ENCODE measurements around the gene MYO1C. TPM values are rescaled to one million over a fixed set of nuclear protein-coding genes. Genes with fewer than 3 reads are reported as not detected.

MYO1C gene
- total and polyA plus RNA-seq, 2 experiments from 2014 or later = 76.8 to 85.3 TPM

DNA sequence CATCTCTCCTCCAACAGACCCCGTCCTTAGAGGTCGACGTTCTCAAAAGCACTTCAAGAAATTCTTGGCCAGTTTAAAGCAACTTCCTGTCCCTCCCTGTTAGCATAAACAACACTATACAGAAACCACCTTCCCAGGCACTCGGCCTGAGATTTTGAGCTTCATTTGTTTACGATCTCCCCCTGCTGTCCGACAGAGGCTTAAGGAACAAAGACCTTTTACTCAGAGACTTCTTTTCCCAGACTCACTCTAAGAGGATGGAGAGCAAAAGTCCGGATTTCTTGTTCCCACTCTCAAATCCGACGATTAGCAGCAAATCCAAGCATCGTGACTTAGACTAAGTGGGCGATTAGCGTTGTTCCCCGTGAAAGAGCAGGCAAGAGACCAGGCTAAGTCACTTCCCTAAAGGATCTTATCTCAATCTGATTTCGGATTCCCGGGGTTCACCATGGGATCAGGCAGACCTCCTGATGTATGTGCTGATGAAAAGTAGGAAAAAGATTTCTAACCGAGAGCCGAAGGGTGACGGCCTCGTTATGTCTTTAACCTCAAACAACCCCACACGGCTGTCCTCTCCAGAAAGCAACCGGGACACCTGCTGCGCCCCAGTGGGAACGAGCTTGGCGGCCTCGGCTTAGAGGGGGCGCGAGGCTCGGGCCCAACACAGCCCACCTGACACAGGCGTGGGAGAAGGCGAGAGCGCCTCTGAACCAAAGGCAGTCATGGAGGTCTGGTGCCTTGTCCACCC lies 23.3 kb upstream of the MYO1C start:
- Histone ChIP-seq H3K27me3 (no peaks in the 10 kb centered on the region), H3K9me3 (ENCODE audit: low read depth) (no peaks in the 10 kb centered on the region), H3K9me2 (replicated peaks; ENCODE audit: insufficient read depth) (no peaks in the 10 kb centered on the region), H3K79me2 (peaks cover 31% of the 10 kb centered on the region), H3K27ac (peak overlapping the region; percentile 80), H3K4me2 (peak overlapping the region; percentile 89), H4K20me1 (ENCODE audit: insufficient read depth, poor library complexity, severe bottlenecking) (no peaks in the 10 kb centered on the region), H3K36me3 (replicated peaks; ENCODE audit: insufficient read depth, low read depth) (no peaks in the 10 kb centered on the region), H3K4me3 (peak overlapping the region; percentile 66), H2AFZ (no peak overlapping the region), H3K4me1 (ENCODE audit: insufficient read depth) (peaks cover 12% of the 10 kb centered on the region)
- WGBS (ENCODE audit: low lambda C conversion rate, missing lambda C conversion rate) = 2% methylated on average over 31 of the region's 31 CpGs
- TF ChIP-seq, protein P1, sequence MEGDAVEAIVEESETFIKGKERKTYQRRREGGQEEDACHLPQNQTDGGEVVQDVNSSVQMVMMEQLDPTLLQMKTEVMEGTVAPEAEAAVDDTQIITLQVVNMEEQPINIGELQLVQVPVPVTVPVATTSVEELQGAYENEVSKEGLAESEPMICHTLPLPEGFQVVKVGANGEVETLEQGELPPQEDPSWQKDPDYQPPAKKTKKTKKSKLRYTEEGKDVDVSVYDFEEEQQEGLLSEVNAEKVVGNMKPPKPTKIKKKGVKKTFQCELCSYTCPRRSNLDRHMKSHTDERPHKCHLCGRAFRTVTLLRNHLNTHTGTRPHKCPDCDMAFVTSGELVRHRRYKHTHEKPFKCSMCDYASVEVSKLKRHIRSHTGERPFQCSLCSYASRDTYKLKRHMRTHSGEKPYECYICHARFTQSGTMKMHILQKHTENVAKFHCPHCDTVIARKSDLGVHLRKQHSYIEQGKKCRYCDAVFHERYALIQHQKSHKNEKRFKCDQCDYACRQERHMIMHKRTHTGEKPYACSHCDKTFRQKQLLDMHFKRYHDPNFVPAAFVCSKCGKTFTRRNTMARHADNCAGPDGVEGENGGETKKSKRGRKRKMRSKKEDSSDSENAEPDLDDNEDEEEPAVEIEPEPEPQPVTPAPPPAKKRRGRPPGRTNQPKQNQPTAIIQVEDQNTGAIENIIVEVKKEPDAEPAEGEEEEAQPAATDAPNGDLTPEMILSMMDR (IDR thresholded peaks at IDR 0.05; ENCODE audit: poor library complexity) = peak; percentile 73
- no peak for TF ChIP-seq EZH2phosphoT487 (IDR thresholded peaks at IDR 0.05; ENCODE audit: low read depth, severe bottlenecking, unreplicated experiment)
- DNase-seq (ENCODE audit: low spot score) = peak; percentile 88

DNA sequence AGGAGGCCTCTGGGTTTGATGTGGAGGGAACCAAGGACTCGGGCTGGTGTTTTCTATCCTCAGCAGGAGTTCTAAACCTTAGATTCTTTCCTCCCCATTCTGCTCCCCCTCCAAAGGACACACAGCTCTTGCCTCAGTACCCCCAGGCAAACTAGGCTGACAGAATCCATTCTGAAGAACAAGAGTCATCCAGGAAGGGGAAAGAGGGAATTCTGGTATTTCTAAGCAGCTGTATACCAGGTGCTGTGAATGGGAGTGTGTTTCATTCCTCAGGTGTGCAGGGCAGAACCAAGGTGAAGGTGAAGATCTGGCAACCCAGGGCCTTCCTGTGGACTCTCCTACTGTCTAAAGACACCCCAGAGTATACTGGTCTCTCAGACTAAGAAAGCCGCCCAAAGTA lies 19.9 kb upstream of the MYO1C start:
- H2AFZ ChIP-seq = no peak overlapping the region
- H3K27ac ChIP-seq = peak overlapping the region; percentile 20
- H3K4me1 ChIP-seq (ENCODE audit: insufficient read depth) = peaks cover 8% of the 10 kb centered on the region
- no peaks in the 10 kb centered on the region for H4K20me1 ChIP-seq (ENCODE audit: insufficient read depth, poor library complexity, severe bottlenecking)
- TF ChIP-seq EZH2phosphoT487 (IDR thresholded peaks at IDR 0.05; ENCODE audit: low read depth, severe bottlenecking, unreplicated experiment) (no peak), EZH2 (IDR thresholded peaks at IDR 0.05; ENCODE audit: borderline replicate concordance) (no peak)
- TF ChIP-seq, protein P1 (IDR thresholded peaks at IDR 0.05; ENCODE audit: poor library complexity) = no peak
- H3K4me2 ChIP-seq = no peak overlapping the region
- H3K9me2 ChIP-seq (replicated peaks; ENCODE audit: insufficient read depth) = no peaks in the 10 kb centered on the region
- WGBS (ENCODE audit: low lambda C conversion rate, missing lambda C conversion rate) = 100% methylated on average over 2 of the region's 2 CpGs
- no peak overlapping the region for H3K4me3 ChIP-seq
- no peaks in the 10 kb centered on the region for H3K36me3 ChIP-seq (replicated peaks; ENCODE audit: insufficient read depth, low read depth)
- DNase-seq (ENCODE audit: low spot score) = no peak
- H3K27me3 ChIP-seq = no peaks in the 10 kb centered on the region
- H3K79me2 ChIP-seq = peaks cover 25% of the 10 kb centered on the region
- H3K9me3 ChIP-seq (ENCODE audit: low read depth) = no peaks in the 10 kb centered on the region

DNA sequence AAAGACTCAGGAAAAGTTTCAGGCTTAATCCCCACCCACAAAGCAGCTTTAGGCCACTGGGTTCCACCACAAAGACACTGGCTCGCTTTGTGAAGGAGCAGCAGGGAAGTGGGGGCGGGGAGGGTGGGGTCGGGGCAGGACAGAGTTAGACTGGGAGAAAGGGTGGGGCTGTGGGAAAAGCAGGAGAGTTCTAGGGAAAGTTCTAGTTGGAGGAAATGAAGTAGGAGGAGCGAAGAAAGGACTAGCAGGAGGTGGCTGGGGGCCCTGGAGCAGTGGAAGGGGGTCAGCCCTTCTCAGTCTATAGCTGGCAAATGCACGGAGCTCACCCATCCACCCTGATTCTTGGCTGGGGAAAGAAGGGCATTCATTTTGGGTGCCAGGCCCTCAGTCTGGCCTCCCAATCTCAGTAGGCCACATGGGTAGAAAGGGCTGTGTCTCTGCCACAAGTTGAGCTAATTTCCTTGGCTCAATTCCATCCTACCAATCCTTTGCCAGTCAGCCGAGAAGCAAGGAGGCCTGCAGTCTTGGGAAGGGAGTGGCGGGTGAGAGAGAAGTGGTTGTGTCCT lies 19.4 kb upstream of the MYO1C start:
- no peak for DNase-seq (ENCODE audit: low spot score)
- no peak overlapping the region for H3K4me2 ChIP-seq
- TF ChIP-seq, protein P1 (IDR thresholded peaks at IDR 0.05; ENCODE audit: poor library complexity) = no peak
- no peak for TF ChIP-seq EZH2phosphoT487 (IDR thresholded peaks at IDR 0.05; ENCODE audit: low read depth, severe bottlenecking, unreplicated experiment)
- no peak for TF ChIP-seq EZH2 (IDR thresholded peaks at IDR 0.05; ENCODE audit: borderline replicate concordance)
- no peak overlapping the region for H2AFZ ChIP-seq
- H3K79me2 ChIP-seq = peaks cover 24% of the 10 kb centered on the region
- H3K36me3 ChIP-seq (replicated peaks; ENCODE audit: insufficient read depth, low read depth) = no peaks in the 10 kb centered on the region
- no peaks in the 10 kb centered on the region for H3K9me2 ChIP-seq (replicated peaks; ENCODE audit: insufficient read depth)
- H3K4me3 ChIP-seq = no peak overlapping the region
- H3K27me3 ChIP-seq = no peaks in the 10 kb centered on the region
- peaks cover 8% of the 10 kb centered on the region for H3K4me1 ChIP-seq (ENCODE audit: insufficient read depth)
- H3K27ac ChIP-seq = peak overlapping the region; percentile 20
- H4K20me1 ChIP-seq (ENCODE audit: insufficient read depth, poor library complexity, severe bottlenecking) = no peaks in the 10 kb centered on the region
- H3K9me3 ChIP-seq (ENCODE audit: low read depth) = no peaks in the 10 kb centered on the region
- 82% methylated on average over 7 of the region's 7 CpGs for WGBS (ENCODE audit: low lambda C conversion rate, missing lambda C conversion rate)

Data from hepatocyte (in vitro differentiated cells).